ENCODE measurements around the gene ZIC5. TPM values are rescaled to one million over a fixed set of nuclear protein-coding genes. Genes with fewer than 3 reads are reported as not detected.

Gene ZIC5
- total RNA-seq, 4 donors from 2014 or later: not detected

GRCh38 chr13:99992949-99993351, 21.4 kb upstream of the ZIC5 start:
- peaks cover 0 to 53% (median 7%) of the 10 kb centered on the region in 3 donors for H3K4me1 ChIP-seq
- no peaks in the 10 kb centered on the region for H3K36me3 ChIP-seq
- H3K27ac ChIP-seq: no peak overlapping the region
- TF ChIP-seq POLR2A (IDR thresholded peaks at IDR 0.05) (no peak), CTCF (IDR thresholded peaks at IDR 0.05) (no peak)
- H3K4me3 ChIP-seq: no peak overlapping the region
- intact Hi-C loops (cut with DNase I): no loop called here
- DNase-seq: no peak
- H3K27me3 ChIP-seq: peaks cover 69 to 100% (median 91%) of the 10 kb centered on the region in 4 donors
- H3K9me3 ChIP-seq: peaks cover 0 to 8% (median 0%) of the 10 kb centered on the region in 3 donors
- 2 to 5% methylated on average over 3 of the region's 3 CpGs for WGBS, 2 donors

GRCh38 chr13:99991828-99992775, 20.5 kb upstream of the ZIC5 start:
- intact Hi-C loops (cut with DNase I): no loop called here

DNA sequence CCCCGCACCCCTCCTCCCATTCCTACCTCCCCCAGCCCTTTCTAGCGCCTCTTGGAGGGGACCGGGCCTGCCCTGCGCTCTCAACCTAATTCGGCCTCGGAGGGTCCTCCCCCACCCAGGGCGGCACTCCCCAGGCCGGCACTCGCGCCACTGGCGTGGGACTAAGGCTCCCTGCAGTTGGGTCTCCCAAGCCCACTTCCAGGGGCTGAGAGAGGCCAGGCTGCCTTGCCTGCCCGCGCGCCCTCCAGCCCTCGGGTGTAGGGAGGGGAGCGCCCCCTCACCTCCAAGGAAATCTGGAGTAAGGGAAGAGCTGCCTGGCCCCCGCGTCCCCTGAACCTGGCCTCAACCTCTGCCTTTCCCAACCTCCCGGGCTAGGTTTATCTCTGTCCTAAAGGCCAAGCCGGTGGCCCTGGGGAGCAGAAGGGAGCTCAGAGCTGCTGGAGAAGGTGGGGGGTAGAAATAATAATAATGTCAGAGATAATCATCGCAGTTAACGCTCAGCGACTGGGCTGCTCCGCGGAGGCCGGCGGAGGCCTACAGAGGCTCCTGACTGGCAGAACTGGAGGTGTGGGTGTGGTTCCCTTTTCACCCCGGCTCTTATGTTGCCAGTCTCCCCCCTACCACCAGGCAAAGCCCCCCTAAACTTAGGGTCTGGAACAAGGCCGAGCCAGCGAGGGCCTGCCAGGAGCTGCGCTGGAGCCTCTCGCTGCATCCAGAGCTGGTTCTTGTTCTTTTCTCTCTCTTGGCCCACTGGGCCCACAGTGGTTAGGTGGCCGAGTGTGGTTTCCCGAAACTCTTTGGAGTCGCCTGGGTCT, 19.7 kb upstream of the ZIC5 start:
- no peak for TF ChIP-seq POLR2A (IDR thresholded peaks at IDR 0.05)
- TF ChIP-seq CTCF (IDR thresholded peaks at IDR 0.05): no peak
- 17 to 30% methylated on average over 13 to 19 of the region's 35 CpGs for WGBS, 2 donors
- no peak for DNase-seq
- Histone ChIP-seq H3K27me3 (peaks cover 63 to 100% (median 92%) of the 10 kb centered on the region in 4 donors), H3K27ac (no peak overlapping the region), H3K9me3 (peaks cover 0 to 8% (median 0%) of the 10 kb centered on the region in 3 donors), H3K4me3 (no peak overlapping the region), H3K4me1 (peaks cover 0 to 44% (median 7%) of the 10 kb centered on the region in 3 donors), H3K36me3 (no peaks in the 10 kb centered on the region)
- intact Hi-C loops (cut with DNase I): no loop called here

More at GRCh38 chr13:99991828-99992775, 20.5 kb upstream of the ZIC5 start:
- TF ChIP-seq POLR2A (IDR thresholded peaks at IDR 0.05) (no peak), CTCF (IDR thresholded peaks at IDR 0.05) (no peak)
- H3K4me3 ChIP-seq: no peak overlapping the region
- peaks cover 71 to 100% (median 90%) of the 10 kb centered on the region in 4 donors for H3K27me3 ChIP-seq
- no peak for DNase-seq
- H3K36me3 ChIP-seq: no peaks in the 10 kb centered on the region
- peaks cover 0 to 8% (median 0%) of the 10 kb centered on the region in 3 donors for H3K9me3 ChIP-seq
- no peak overlapping the region for H3K27ac ChIP-seq
- H3K4me1 ChIP-seq: peaks cover 0 to 48% (median 7%) of the 10 kb centered on the region in 3 donors
- 18 to 24% methylated on average over 18 to 28 of the region's 36 CpGs for WGBS, 2 donors

DNA sequence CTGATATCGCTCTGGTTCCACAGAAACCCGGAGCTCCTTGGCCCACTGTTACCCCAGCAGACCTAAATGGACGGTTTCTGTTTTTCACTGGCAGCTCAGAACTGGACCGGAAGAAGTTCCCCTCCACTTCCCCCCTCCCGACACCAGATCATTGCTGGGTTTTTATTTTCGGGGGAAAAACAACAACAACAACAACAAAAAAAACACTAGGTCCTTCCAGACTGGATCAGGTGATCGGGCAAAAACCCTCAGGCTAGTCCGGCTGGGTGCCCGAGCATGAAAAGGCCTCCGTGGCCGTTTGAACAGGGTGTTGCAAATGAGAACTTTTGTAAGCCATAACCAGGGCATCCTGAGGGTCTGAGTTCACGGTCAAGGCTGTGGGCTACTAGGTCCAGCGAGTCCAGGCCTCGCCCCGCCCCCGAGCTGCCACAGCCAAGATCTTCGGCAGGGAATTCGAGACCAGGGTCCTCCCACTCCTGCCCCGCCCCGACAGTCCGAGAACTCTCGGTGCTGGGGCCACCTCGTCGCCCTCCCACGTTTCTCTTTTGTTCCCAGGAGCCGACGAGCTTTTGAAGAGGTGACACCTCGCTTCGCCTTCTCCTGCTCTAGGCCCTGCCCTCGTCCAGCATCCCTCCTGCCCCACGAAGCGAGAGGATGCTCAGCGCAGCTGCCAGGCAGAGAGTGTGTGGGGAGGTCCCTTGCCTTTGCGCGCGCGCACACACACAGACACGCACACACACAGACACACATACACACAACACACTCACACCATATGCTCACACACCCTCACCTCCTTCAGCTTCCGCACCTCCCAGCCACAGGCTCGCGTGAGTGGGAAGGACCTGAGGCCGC, 18.8 kb upstream of the ZIC5 start:
- Histone ChIP-seq H3K27me3 (peaks cover 54 to 100% (median 90%) of the 10 kb centered on the region in 4 donors), H3K27ac (no peak overlapping the region), H3K4me3 (no peak overlapping the region), H3K9me3 (peaks cover 0 to 2% (median 0%) of the 10 kb centered on the region in 3 donors), H3K4me1 (peaks cover 0 to 40% (median 7%) of the 10 kb centered on the region in 3 donors), H3K36me3 (no peaks in the 10 kb centered on the region)
- no peak for TF ChIP-seq POLR2A (IDR thresholded peaks at IDR 0.05)
- TF ChIP-seq CTCF (IDR thresholded peaks at IDR 0.05): no peak
- DNase-seq: no peak
- intact Hi-C loops (cut with DNase I): no loop called here
- WGBS, 2 donors: 20 to 21% methylated on average over 12 to 17 of the region's 42 CpGs
